Measurements from ENCODE around the gene ERBB4. TPM values are rescaled to one million over a fixed set of nuclear protein-coding genes. Genes with fewer than 3 reads are reported as not detected.
A peak's percentile ranks its signal among the peaks of the same experiment; 100 is the strongest.
"Not testable (repeated sequence)": the region's sequence is repeated elsewhere in the genome, so short reads cannot be mapped to it uniquely, and the experiment has no call there.

Gene ERBB4
- polyA plus RNA-seq, 1 donor from 2014 or later, result not detected

- Mint-ChIP-seq H3K4me3 (no peak overlapping the region), H3K27ac (peak overlapping the region in 1 of 3 donors; percentile 11), H3K27me3 (no peaks in the 10 kb centered on the region), H3K4me1 (peaks cover 0 to 1% (median 0%) of the 10 kb centered on the region in 3 donors), H3K36me3 (no peaks in the 10 kb centered on the region), H3K9me3 (peaks cover 0 to 1% (median 0%) of the 10 kb centered on the region in 3 donors)
These were observed 250.3 kb downstream of the ERBB4 start for GRCh38 chr2:212288308-212288707.

GRCh38 chr2:212284166-212284565 is 254.4 kb downstream of the ERBB4 start:
- H3K9me3 Mint-ChIP-seq, result peaks cover 0 to 1% (median 1%) of the 10 kb centered on the region in 3 donors
- H3K4me1 Mint-ChIP-seq, result peaks cover 0 to 1% (median 0%) of the 10 kb centered on the region in 3 donors
- no peak overlapping the region for H3K4me3 Mint-ChIP-seq
- no peaks in the 10 kb centered on the region for H3K36me3 Mint-ChIP-seq
- H3K27ac Mint-ChIP-seq, result no peak overlapping the region
- no peaks in the 10 kb centered on the region for H3K27me3 Mint-ChIP-seq

GRCh38 chr2:212282671-212283261 is 255.8 kb downstream of the ERBB4 start:
- Mint-ChIP-seq H3K9me3 (peaks cover 0 to 1% (median under 1%) of the 10 kb centered on the region in 3 donors), H3K36me3 (no peaks in the 10 kb centered on the region), H3K27ac (no peak overlapping the region), H3K4me1 (peaks cover 0 to 1% (median 0%) of the 10 kb centered on the region in 3 donors), H3K4me3 (no peak overlapping the region), H3K27me3 (no peaks in the 10 kb centered on the region)

- H3K9me3 Mint-ChIP-seq, result no peaks in the 10 kb centered on the region
- no peak overlapping the region for H3K4me3 Mint-ChIP-seq
- H3K27ac Mint-ChIP-seq, result no peak overlapping the region
- H3K4me1 Mint-ChIP-seq, result no peaks in the 10 kb centered on the region
- no peaks in the 10 kb centered on the region for H3K27me3 Mint-ChIP-seq
- no peaks in the 10 kb centered on the region for H3K36me3 Mint-ChIP-seq
These were observed 261.8 kb downstream of the ERBB4 start for GRCh38 chr2:212276813-212277212.

- Mint-ChIP-seq H3K4me3 (no peak overlapping the region), H3K9me3 (no peaks in the 10 kb centered on the region), H3K36me3 (no peaks in the 10 kb centered on the region), H3K27ac (no peak overlapping the region), H3K27me3 (no peaks in the 10 kb centered on the region), H3K4me1 (no peaks in the 10 kb centered on the region)
These were observed 264.4 kb downstream of the ERBB4 start for GRCh38 chr2:212274215-212274614.

- Mint-ChIP-seq H3K4me1 (no peaks in the 10 kb centered on the region), H3K27me3 (no peaks in the 10 kb centered on the region), H3K36me3 (no peaks in the 10 kb centered on the region), H3K4me3 (no peak overlapping the region), H3K9me3 (no peaks in the 10 kb centered on the region), H3K27ac (no peak overlapping the region)
These were observed 267.0 kb downstream of the ERBB4 start for GRCh38 chr2:212271583-212271982.

GRCh38 chr2:212269005-212269404 is 269.6 kb downstream of the ERBB4 start:
- Mint-ChIP-seq H3K9me3 (no peaks in the 10 kb centered on the region), H3K4me3 (no peak overlapping the region), H3K27me3 (no peaks in the 10 kb centered on the region)

GRCh38 chr2:212266297-212266696 is 272.3 kb downstream of the ERBB4 start:
- no peaks in the 10 kb centered on the region for H3K36me3 Mint-ChIP-seq
- H3K27me3 Mint-ChIP-seq, result no peaks in the 10 kb centered on the region
- no peaks in the 10 kb centered on the region for H3K4me1 Mint-ChIP-seq
- no peak overlapping the region for H3K27ac Mint-ChIP-seq
- H3K9me3 Mint-ChIP-seq, result no peaks in the 10 kb centered on the region
- H3K4me3 Mint-ChIP-seq, result no peak overlapping the region

More at GRCh38 chr2:212269005-212269404, 269.6 kb downstream of the ERBB4 start:
- Mint-ChIP-seq H3K4me1 (no peaks in the 10 kb centered on the region), H3K27ac (no peak overlapping the region), H3K36me3 (no peaks in the 10 kb centered on the region)

- no peak overlapping the region for H3K27ac Mint-ChIP-seq
These were observed 272.8 kb downstream of the ERBB4 start for GRCh38 chr2:212265777-212266176.

GRCh38 chr2:212264187-212264586 is 274.4 kb downstream of the ERBB4 start:
- no peaks in the 10 kb centered on the region for H3K27me3 Mint-ChIP-seq
- no peaks in the 10 kb centered on the region for H3K4me1 Mint-ChIP-seq
- no peak overlapping the region for H3K27ac Mint-ChIP-seq
- H3K36me3 Mint-ChIP-seq, result no peaks in the 10 kb centered on the region
- no peak overlapping the region for H3K4me3 Mint-ChIP-seq
- H3K9me3 Mint-ChIP-seq, result no peaks in the 10 kb centered on the region

More at GRCh38 chr2:212265777-212266176, 272.8 kb downstream of the ERBB4 start:
- Mint-ChIP-seq H3K9me3 (no peaks in the 10 kb centered on the region), H3K4me1 (no peaks in the 10 kb centered on the region), H3K36me3 (no peaks in the 10 kb centered on the region), H3K4me3 (no peak overlapping the region), H3K27me3 (no peaks in the 10 kb centered on the region)

GRCh38 chr2:212259226-212259625 is 279.4 kb downstream of the ERBB4 start:
- Mint-ChIP-seq H3K4me1 (no peaks in the 10 kb centered on the region), H3K36me3 (no peaks in the 10 kb centered on the region), H3K27ac (no peak overlapping the region), H3K27me3 (no peaks in the 10 kb centered on the region), H3K9me3 (no peaks in the 10 kb centered on the region), H3K4me3 (no peak overlapping the region)

GRCh38 chr2:212254339-212254738 is 284.3 kb downstream of the ERBB4 start:
- Mint-ChIP-seq H3K4me3 (no peak overlapping the region), H3K27ac (no peak overlapping the region), H3K27me3 (no peaks in the 10 kb centered on the region), H3K9me3 (peaks cover 0 to 2% (median 0%) of the 10 kb centered on the region in 3 donors), H3K36me3 (no peaks in the 10 kb centered on the region), H3K4me1 (no peaks in the 10 kb centered on the region)

- no peaks in the 10 kb centered on the region for H3K27me3 Mint-ChIP-seq
- no peaks in the 10 kb centered on the region for H3K4me1 Mint-ChIP-seq
- no peak overlapping the region for H3K27ac Mint-ChIP-seq
- peaks cover 0 to 2% (median 0%) of the 10 kb centered on the region in 3 donors for H3K9me3 Mint-ChIP-seq
- no peak overlapping the region for H3K4me3 Mint-ChIP-seq
- H3K36me3 Mint-ChIP-seq, result no peaks in the 10 kb centered on the region
These were observed 289.2 kb downstream of the ERBB4 start for GRCh38 chr2:212249451-212249850.

GRCh38 chr2:212245880-212246279 is 292.7 kb downstream of the ERBB4 start:
- H3K4me1 Mint-ChIP-seq, result no peaks in the 10 kb centered on the region
- H3K4me3 Mint-ChIP-seq, result no peak overlapping the region
- peaks cover 0 to 2% (median 0%) of the 10 kb centered on the region in 3 donors for H3K9me3 Mint-ChIP-seq
- no peaks in the 10 kb centered on the region for H3K36me3 Mint-ChIP-seq
- H3K27me3 Mint-ChIP-seq, result no peaks in the 10 kb centered on the region
- no peak overlapping the region for H3K27ac Mint-ChIP-seq

- H3K9me3 Mint-ChIP-seq, result peaks cover 0 to 2% (median 1%) of the 10 kb centered on the region in 3 donors
- no peaks in the 10 kb centered on the region for H3K36me3 Mint-ChIP-seq
- H3K4me1 Mint-ChIP-seq, result no peaks in the 10 kb centered on the region
- H3K27me3 Mint-ChIP-seq, result no peaks in the 10 kb centered on the region
- no peak overlapping the region for H3K4me3 Mint-ChIP-seq
- no peak overlapping the region for H3K27ac Mint-ChIP-seq
These were observed 295.9 kb downstream of the ERBB4 start for GRCh38 chr2:212242724-212243123.

GRCh38 chr2:212238152-212238551 is 300.4 kb downstream of the ERBB4 start:
- not testable (repeated sequence) for H3K4me1 Mint-ChIP-seq, H3K36me3 Mint-ChIP-seq, H3K4me3 Mint-ChIP-seq, H3K27ac Mint-ChIP-seq, H3K27me3 Mint-ChIP-seq
- H3K9me3 Mint-ChIP-seq, result peaks cover 0 to 10% (median 1%) of the 10 kb centered on the region in 3 donors

Measured in IgD-negative memory B cell (primary cell).